Small intestine (tissue), 7 donors: ENCODE data around the gene CCDC149. TPM values are rescaled to one million over a fixed set of nuclear protein-coding genes. Genes with fewer than 3 reads are reported as not detected.

Experiments
- DNase-seq, 2 donors: peaks; one replicate each; pipeline versions ENCODE4 v3.0.0 to v3.0.0-alpha.2; 2013
- FAIRE-seq: peaks from 2 replicates; lab custom pipeline; 2012; peaks lifted over from hg19 to GRCh38; lab: Jason Lieb, UNC
- H3K27ac ChIP-seq, 3 donors: one replicate each; pipeline ENCODE4 v1.5.1; 2013; ENCODE audit warnings: low read length in 2 of 3, mild to moderate bottlenecking in 2 of 3, control low read depth in 1 of 3, inconsistent platforms in 1 of 3, low read depth in 1 of 3, moderate library complexity in 1 of 3
- H3K27me3 ChIP-seq, 3 donors: one replicate each; pipeline ENCODE4 v1.6.1; 2013; ENCODE audit warnings: low read length in 3 of 3, inconsistent platforms in 1 of 3; ENCODE audit not compliant: control insufficient read depth in 3 of 3, insufficient read depth in 3 of 3
- H3K36me3 ChIP-seq, 3 donors: one replicate each; pipeline ENCODE4 v1.6.1; 2013; ENCODE audit warnings: low read length in 3 of 3, inconsistent platforms in 1 of 3, low read depth in 1 of 3, mild to moderate bottlenecking in 1 of 3, moderate library complexity in 1 of 3; ENCODE audit not compliant: control insufficient read depth in 3 of 3, insufficient read depth in 2 of 3
- H3K4me1 ChIP-seq, 3 donors: one replicate each; pipeline ENCODE4 v1.6.1; 2013; ENCODE audit warnings: low read length in 2 of 3, inconsistent platforms in 1 of 3, low read depth in 1 of 3, mild to moderate bottlenecking in 1 of 3, moderate library complexity in 1 of 3; ENCODE audit not compliant: control insufficient read depth in 3 of 3, insufficient read depth in 2 of 3
- H3K4me3 ChIP-seq, 3 donors: one replicate each; pipeline ENCODE4 v1.5.1; 2013; ENCODE audit warnings: low read length in 3 of 3, control low read depth in 1 of 3, inconsistent platforms in 1 of 3, low read depth in 1 of 3, mild to moderate bottlenecking in 1 of 3, moderate library complexity in 1 of 3
- H3K9me3 ChIP-seq, 2 donors: one replicate each; pipeline ENCODE4 v1.6.1; 2013; ENCODE audit warnings: low read depth in 1 of 2, low read length in 1 of 2; ENCODE audit not compliant: control insufficient read depth in 2 of 2, insufficient read depth in 1 of 2
- WGBS, 3 donors: extraction: QIAGEN DNeasy Blood & Tissue Kit; methylation state at CpG; one replicate each; pipeline ENCODE4 v1.1.7; 2013; 5-methylcytosine and 5-hydroxymethylcytosine counted together
- polyA plus RNA-seq, 4 donors: library from polyadenylated mRNA; stranded (reverse) in 3 of 4; unstranded in 1 of 4; fragments of 200-250 nt in 3 of 4; fragments of 120-200 nt in 1 of 4; gene quantifications; one replicate each; pipeline versions ENCODE4 v1.2.1 to v1.2.3, GENCODE V29; 2013
- donor health status: healthy with polysubstance abuse.
- donor health status: control.
- donor health status: control.
- donor health status: Bipolar disorder and iron deficiency.
- donor health status: healthy.

The CCDC149 gene
- polyA plus RNA-seq, 4 donors, result 2.2 to 13.2 (median 5.2) TPM

GRCh38 chr4:24884902-24885301 is 27.9 kb downstream of the CCDC149 start:
- H3K9me3 ChIP-seq, result no peaks in the 10 kb centered on the region

GRCh38 chr4:24881508-24882196 is 31.2 kb downstream of the CCDC149 start:
- Histone ChIP-seq H3K4me1 (no peaks in the 10 kb centered on the region), H3K27ac (no peak overlapping the region), H3K36me3 (no peaks in the 10 kb centered on the region), H3K4me3 (no peak overlapping the region), H3K27me3 (no peaks in the 10 kb centered on the region), H3K9me3 (no peaks in the 10 kb centered on the region)
- no peak for FAIRE-seq
- 81 to 87% (median 83%) methylated on average over 3 of the region's 3 CpGs for WGBS, 3 donors
- DNase-seq, result no peak

More at GRCh38 chr4:24884902-24885301, 27.9 kb downstream of the CCDC149 start:
- Histone ChIP-seq H3K27ac (no peak overlapping the region), H3K27me3 (no peaks in the 10 kb centered on the region), H3K36me3 (peaks cover 0 to 3% (median 0%) of the 10 kb centered on the region in 3 donors), H3K4me3 (no peak overlapping the region), H3K4me1 (no peaks in the 10 kb centered on the region)
- FAIRE-seq (no peak), DNase-seq (no peak)
- 75 to 88% (median 83%) methylated on average over 8 of the region's 8 CpGs for WGBS, 3 donors

GRCh38 chr4:24880186-24880585 is 32.7 kb downstream of the CCDC149 start:
- peaks cover 0 to 2% (median 0%) of the 10 kb centered on the region in 3 donors for H3K36me3 ChIP-seq
- no peaks in the 10 kb centered on the region for H3K4me1 ChIP-seq
- FAIRE-seq, result no peak
- H3K9me3 ChIP-seq, result no peaks in the 10 kb centered on the region
- no peaks in the 10 kb centered on the region for H3K27me3 ChIP-seq
- H3K4me3 ChIP-seq, result no peak overlapping the region
- no peak overlapping the region for H3K27ac ChIP-seq
- no peak for DNase-seq
- WGBS, 3 donors, result 92 to 94% (median 92%) methylated on average over 8 of the region's 8 CpGs

- WGBS, 3 donors, result 78 to 85% (median 84%) methylated on average over 8 of the region's 8 CpGs
These were observed 34.2 kb downstream of the CCDC149 start for GRCh38 chr4:24878636-24879016.

GRCh38 chr4:24877868-24878635 is 34.8 kb downstream of the CCDC149 start:
- Histone ChIP-seq H3K9me3 (no peaks in the 10 kb centered on the region), H3K4me1 (no peaks in the 10 kb centered on the region), H3K4me3 (no peak overlapping the region), H3K27me3 (no peaks in the 10 kb centered on the region), H3K36me3 (peaks cover 0 to 2% (median 0%) of the 10 kb centered on the region in 3 donors), H3K27ac (no peak overlapping the region)
- FAIRE-seq, result no peak
- DNase-seq, result no peak
- 78 to 89% (median 83%) methylated on average over 9 of the region's 9 CpGs for WGBS, 3 donors

More at GRCh38 chr4:24878636-24879016, 34.2 kb downstream of the CCDC149 start:
- Histone ChIP-seq H3K4me3 (no peak overlapping the region), H3K27ac (no peak overlapping the region), H3K36me3 (peaks cover 0 to 2% (median 0%) of the 10 kb centered on the region in 3 donors), H3K27me3 (no peaks in the 10 kb centered on the region), H3K4me1 (no peaks in the 10 kb centered on the region), H3K9me3 (no peaks in the 10 kb centered on the region)
- DNase-seq (no peak), FAIRE-seq (no peak)

GRCh38 chr4:24876431-24876830 is 36.4 kb downstream of the CCDC149 start:
- DNase-seq, result no peak
- H3K27ac ChIP-seq, result no peak overlapping the region
- no peak overlapping the region for H3K4me3 ChIP-seq
- H3K27me3 ChIP-seq, result no peaks in the 10 kb centered on the region
- 83 to 90% (median 88%) methylated on average over 6 of the region's 6 CpGs for whole genome bisulfite sequencing, 3 donors
- no peaks in the 10 kb centered on the region for H3K4me1 ChIP-seq
- no peak for FAIRE-seq
- no peaks in the 10 kb centered on the region for H3K9me3 ChIP-seq
- peaks cover 0 to 6% (median 1%) of the 10 kb centered on the region in 3 donors for H3K36me3 ChIP-seq

GRCh38 chr4:24872720-24873119 is 40.1 kb downstream of the CCDC149 start:
- H3K36me3 ChIP-seq, result peaks cover 0 to 22% (median 1%) of the 10 kb centered on the region in 3 donors
- no peaks in the 10 kb centered on the region for H3K27me3 ChIP-seq
- WGBS, 3 donors, result 86 to 95% (median 94%) methylated on average over 2 of the region's 2 CpGs
- no peak overlapping the region for H3K27ac ChIP-seq
- FAIRE-seq, result no peak
- H3K4me3 ChIP-seq, result no peak overlapping the region
- no peaks in the 10 kb centered on the region for H3K4me1 ChIP-seq
- no peaks in the 10 kb centered on the region for H3K9me3 ChIP-seq
- no peak for DNase-seq

- Histone ChIP-seq H3K27me3 (no peaks in the 10 kb centered on the region), H3K9me3 (no peaks in the 10 kb centered on the region), H3K4me1 (no peaks in the 10 kb centered on the region), H3K36me3 (peaks cover 0 to 20% (median 1%) of the 10 kb centered on the region in 3 donors), H3K27ac (no peak overlapping the region), H3K4me3 (no peak overlapping the region)
- FAIRE-seq, result no peak
- 67 to 81% (median 76%) methylated on average over 3 of the region's 3 CpGs for WGBS, 3 donors
- no peak for DNase-seq
These were observed 41.6 kb downstream of the CCDC149 start for GRCh38 chr4:24871210-24871609.
